H1 (cell line): ENCODE data around the gene FLRT1. TPM values are rescaled to one million over a fixed set of nuclear protein-coding genes. Genes with fewer than 3 reads are reported as not detected.

Experiments
- EGR1 ChIP-seq: IDR thresholded peaks from 2 replicates; pipeline ENCODE4 v1.6.1; 2011; ENCODE audit warnings: low read depth, low read length, borderline replicate concordance
- EP300 ChIP-seq, 2 experiments: IDR thresholded peaks; 1 replicate in 1 of 2; 2 replicates in 1 of 2; pipeline ENCODE4 v1.6.1; 2011 to 2012; ENCODE audit warnings: low read depth in 2 of 2, low read length in 2 of 2, mild to moderate bottlenecking in 2 of 2, borderline replicate concordance in 1 of 2, inconsistent platforms in 1 of 2, moderate library complexity in 1 of 2
- EZH2 ChIP-seq: fragments of 200-600 bp; sonication (generic); IDR thresholded peaks from 2 replicates; pipeline ENCODE4 v1.7.1; 2012; ENCODE audit warnings: low read depth, mild to moderate bottlenecking, moderate library complexity, low read length, inconsistent platforms; ENCODE audit not compliant: severe bottlenecking
- PHF8 ChIP-seq: fragments of 200-600 bp; sonication (generic); conservative IDR thresholded peaks from 2 replicates; pipeline ENCODE4 v1.7.1; 2012; ENCODE audit warnings: low read depth, mild to moderate bottlenecking, inconsistent platforms, low read length, moderate library complexity
- RAD21 ChIP-seq, 2 experiments: IDR thresholded peaks in 1 of 2; conservative IDR thresholded peaks in 1 of 2; 2 replicates each; pipeline ENCODE4 v1.6.1; 2011; ENCODE audit warnings: low read depth in 2 of 2, low read length in 2 of 2, improper control_type of control experiment in 1 of 2, inconsistent platforms in 1 of 2, mild to moderate bottlenecking in 1 of 2, moderate library complexity in 1 of 2
- SAP30 ChIP-seq: fragments of 300-600 bp; sonication (generic); IDR thresholded peaks from 2 replicates; pipeline ENCODE4 v1.7.1; 2012; ENCODE audit warnings: low read length, moderate library complexity, mild to moderate bottlenecking, inconsistent platforms; ENCODE audit not compliant: insufficient read depth, insufficient replicate concordance
- SIRT6 ChIP-seq: IDR thresholded peaks from one replicate; pipeline ENCODE4 v1.7.1; 2012; ENCODE audit warnings: low read length, inconsistent platforms
- SP4 ChIP-seq: IDR thresholded peaks from 2 replicates; pipeline ENCODE4 v1.6.1; 2012; ENCODE audit warnings: low read length, inconsistent platforms
- SRF ChIP-seq: IDR thresholded peaks from 2 replicates; pipeline ENCODE4 v1.6.1; 2011; ENCODE audit warnings: mild to moderate bottlenecking, low read depth, low read length, moderate library complexity
- polyA plus RNA-seq, 7 experiments: library from polyadenylated mRNA; depleted of rRNA in 3 of 7; stranded (reverse) in 5 of 7; unstranded in 2 of 7; fragments of >200 nt in 5 of 7; fragments of 200-250 nt in 2 of 7; gene quantifications; 1 replicate in 5 of 7; 2 replicates in 1 of 7; 4 replicates in 1 of 7; pipeline versions ENCODE4 v1.2.1 to v1.2.3, GENCODE V29; 2011 to 2013; ENCODE audit warnings: missing spikeins in 2 of 7, mixed read lengths in 2 of 7
- total RNA-seq: library from RNA; stranded (reverse); fragmentation: NEBNext Ultra II Directional; extraction: Animal tissue kit (Norgen Biotek cat#: 25700); gene quantifications from 2 replicates; pipeline ENCODE4 v1.2.1, GENCODE V29; 2021
- TF ChIP-seq, protein P1 (sequence below): fragments of 300-600 bp; sonication (generic); IDR thresholded peaks from 2 replicates; pipeline ENCODE4 v1.7.1; 2012; ENCODE audit warnings: low read length, moderate library complexity, mild to moderate bottlenecking, inconsistent platforms; ENCODE audit not compliant: insufficient replicate concordance
- TF ChIP-seq, protein P2 (sequence below): IDR thresholded peaks from 2 replicates; pipeline ENCODE4 v1.6.1; 2012; ENCODE audit warnings: inconsistent platforms

Gene FLRT1
- total and polyA plus RNA-seq, 2 of the 8 experiments (the other 6 are each of a cell fraction or from before 2014, with no cell fraction given): 0.14 to 0.28 TPM

DNA sequence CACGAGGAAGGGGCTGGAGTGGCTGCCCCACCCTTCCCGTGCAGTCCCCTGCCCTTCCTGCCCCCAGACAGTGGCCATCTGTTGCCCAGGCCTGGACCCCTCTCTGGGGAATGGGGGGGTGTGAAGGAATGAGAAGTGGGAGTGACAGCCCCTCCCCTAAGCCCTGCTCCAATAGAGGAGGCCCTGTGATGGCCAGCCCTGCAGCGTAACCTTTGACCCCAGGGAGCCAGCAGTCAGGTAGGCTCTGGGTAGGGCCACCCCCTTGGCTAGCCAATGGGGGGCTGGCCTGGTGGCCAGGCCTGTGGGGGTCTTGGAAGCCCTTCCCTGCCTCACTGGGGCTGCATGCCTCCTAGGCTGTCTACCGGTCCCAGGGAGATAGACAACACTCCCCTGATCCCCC lies 6.6 kb downstream of the FLRT1 start (continued):
- TF ChIP-seq, protein P1, sequence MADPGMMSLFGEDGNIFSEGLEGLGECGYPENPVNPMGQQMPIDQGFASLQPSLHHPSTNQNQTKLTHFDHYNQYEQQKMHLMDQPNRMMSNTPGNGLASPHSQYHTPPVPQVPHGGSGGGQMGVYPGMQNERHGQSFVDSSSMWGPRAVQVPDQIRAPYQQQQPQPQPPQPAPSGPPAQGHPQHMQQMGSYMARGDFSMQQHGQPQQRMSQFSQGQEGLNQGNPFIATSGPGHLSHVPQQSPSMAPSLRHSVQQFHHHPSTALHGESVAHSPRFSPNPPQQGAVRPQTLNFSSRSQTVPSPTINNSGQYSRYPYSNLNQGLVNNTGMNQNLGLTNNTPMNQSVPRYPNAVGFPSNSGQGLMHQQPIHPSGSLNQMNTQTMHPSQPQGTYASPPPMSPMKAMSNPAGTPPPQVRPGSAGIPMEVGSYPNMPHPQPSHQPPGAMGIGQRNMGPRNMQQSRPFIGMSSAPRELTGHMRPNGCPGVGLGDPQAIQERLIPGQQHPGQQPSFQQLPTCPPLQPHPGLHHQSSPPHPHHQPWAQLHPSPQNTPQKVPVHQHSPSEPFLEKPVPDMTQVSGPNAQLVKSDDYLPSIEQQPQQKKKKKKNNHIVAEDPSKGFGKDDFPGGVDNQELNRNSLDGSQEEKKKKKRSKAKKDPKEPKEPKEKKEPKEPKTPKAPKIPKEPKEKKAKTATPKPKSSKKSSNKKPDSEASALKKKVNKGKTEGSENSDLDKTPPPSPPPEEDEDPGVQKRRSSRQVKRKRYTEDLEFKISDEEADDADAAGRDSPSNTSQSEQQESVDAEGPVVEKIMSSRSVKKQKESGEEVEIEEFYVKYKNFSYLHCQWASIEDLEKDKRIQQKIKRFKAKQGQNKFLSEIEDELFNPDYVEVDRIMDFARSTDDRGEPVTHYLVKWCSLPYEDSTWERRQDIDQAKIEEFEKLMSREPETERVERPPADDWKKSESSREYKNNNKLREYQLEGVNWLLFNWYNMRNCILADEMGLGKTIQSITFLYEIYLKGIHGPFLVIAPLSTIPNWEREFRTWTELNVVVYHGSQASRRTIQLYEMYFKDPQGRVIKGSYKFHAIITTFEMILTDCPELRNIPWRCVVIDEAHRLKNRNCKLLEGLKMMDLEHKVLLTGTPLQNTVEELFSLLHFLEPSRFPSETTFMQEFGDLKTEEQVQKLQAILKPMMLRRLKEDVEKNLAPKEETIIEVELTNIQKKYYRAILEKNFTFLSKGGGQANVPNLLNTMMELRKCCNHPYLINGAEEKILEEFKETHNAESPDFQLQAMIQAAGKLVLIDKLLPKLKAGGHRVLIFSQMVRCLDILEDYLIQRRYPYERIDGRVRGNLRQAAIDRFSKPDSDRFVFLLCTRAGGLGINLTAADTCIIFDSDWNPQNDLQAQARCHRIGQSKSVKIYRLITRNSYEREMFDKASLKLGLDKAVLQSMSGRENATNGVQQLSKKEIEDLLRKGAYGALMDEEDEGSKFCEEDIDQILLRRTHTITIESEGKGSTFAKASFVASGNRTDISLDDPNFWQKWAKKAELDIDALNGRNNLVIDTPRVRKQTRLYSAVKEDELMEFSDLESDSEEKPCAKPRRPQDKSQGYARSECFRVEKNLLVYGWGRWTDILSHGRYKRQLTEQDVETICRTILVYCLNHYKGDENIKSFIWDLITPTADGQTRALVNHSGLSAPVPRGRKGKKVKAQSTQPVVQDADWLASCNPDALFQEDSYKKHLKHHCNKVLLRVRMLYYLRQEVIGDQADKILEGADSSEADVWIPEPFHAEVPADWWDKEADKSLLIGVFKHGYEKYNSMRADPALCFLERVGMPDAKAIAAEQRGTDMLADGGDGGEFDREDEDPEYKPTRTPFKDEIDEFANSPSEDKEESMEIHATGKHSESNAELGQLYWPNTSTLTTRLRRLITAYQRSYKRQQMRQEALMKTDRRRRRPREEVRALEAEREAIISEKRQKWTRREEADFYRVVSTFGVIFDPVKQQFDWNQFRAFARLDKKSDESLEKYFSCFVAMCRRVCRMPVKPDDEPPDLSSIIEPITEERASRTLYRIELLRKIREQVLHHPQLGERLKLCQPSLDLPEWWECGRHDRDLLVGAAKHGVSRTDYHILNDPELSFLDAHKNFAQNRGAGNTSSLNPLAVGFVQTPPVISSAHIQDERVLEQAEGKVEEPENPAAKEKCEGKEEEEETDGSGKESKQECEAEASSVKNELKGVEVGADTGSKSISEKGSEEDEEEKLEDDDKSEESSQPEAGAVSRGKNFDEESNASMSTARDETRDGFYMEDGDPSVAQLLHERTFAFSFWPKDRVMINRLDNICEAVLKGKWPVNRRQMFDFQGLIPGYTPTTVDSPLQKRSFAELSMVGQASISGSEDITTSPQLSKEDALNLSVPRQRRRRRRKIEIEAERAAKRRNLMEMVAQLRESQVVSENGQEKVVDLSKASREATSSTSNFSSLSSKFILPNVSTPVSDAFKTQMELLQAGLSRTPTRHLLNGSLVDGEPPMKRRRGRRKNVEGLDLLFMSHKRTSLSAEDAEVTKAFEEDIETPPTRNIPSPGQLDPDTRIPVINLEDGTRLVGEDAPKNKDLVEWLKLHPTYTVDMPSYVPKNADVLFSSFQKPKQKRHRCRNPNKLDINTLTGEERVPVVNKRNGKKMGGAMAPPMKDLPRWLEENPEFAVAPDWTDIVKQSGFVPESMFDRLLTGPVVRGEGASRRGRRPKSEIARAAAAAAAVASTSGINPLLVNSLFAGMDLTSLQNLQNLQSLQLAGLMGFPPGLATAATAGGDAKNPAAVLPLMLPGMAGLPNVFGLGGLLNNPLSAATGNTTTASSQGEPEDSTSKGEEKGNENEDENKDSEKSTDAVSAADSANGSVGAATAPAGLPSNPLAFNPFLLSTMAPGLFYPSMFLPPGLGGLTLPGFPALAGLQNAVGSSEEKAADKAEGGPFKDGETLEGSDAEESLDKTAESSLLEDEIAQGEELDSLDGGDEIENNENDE: no peak
- TF ChIP-seq SRF (no peak), EP300 (IDR thresholded peaks at IDR 0.05; ENCODE audit: borderline replicate concordance in 1 of 2, low read depth in 2 of 2, low read length in 2 of 2) (no peak), SAP30 (no peak), SIRT6 (no peak), EGR1 (no peak), PHF8 (no peak), EZH2 (no peak), SP4 (no peak), RAD21 (IDR thresholded peaks at IDR 0.05 in 1 of 2, conservative IDR thresholded peaks at IDR 0.05 in 1 of 2; ENCODE audit: low read depth in 2 of 2, low read length in 2 of 2) (no peak)
- TF ChIP-seq, protein P2, sequence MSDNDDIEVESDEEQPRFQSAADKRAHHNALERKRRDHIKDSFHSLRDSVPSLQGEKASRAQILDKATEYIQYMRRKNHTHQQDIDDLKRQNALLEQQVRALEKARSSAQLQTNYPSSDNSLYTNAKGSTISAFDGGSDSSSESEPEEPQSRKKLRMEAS: no peak
